AG04450 (cell line): ENCODE results near the gene PEX19. TPM values are rescaled to one million over a fixed set of nuclear protein-coding genes. Genes with fewer than 3 reads are reported as not detected.
A peak's percentile ranks its signal among the peaks of the same experiment; 100 is the strongest.

Source experiments
- CTCF ChIA-PET: fragments of 300-600, 350-600 bp; formaldehyde crosslinking; extraction: SDS; loops from one replicate; lab custom pipeline; 2022; ENCODE audit warnings: antibody characterized with exemption, inconsistent platforms; lab: Charles Lee
- POLR2A ChIA-PET: fragments of 350-600 bp; formaldehyde crosslinking; extraction: SDS; loops from one replicate; lab custom pipeline; 2021; ENCODE audit warnings: antibody characterized with exemption, inconsistent platforms; lab: Yijun Ruan, JAX
- DNase-seq: peaks from one replicate; pipeline ENCODE4 v3.0.0-alpha.2; 2011; ENCODE audit warnings: low read depth, low spot score
- H3K27ac ChIP-seq: one replicate; pipeline ENCODE4 v1.5.1; 2012; ENCODE audit warnings: low read depth, low read length, control low read depth
- H3K27me3 ChIP-seq: one replicate; pipeline ENCODE4 v1.6.0; 2012; ENCODE audit warnings: low read length; ENCODE audit not compliant: control insufficient read depth, insufficient read depth
- H3K4me3 ChIP-seq: 2 replicates; pipeline ENCODE4 v1.5.1; 2011; ENCODE audit warnings: mild to moderate bottlenecking, low read depth, low read length, control low read depth
- H3K9me3 ChIP-seq: 2 replicates; pipeline ENCODE4 v1.5.1; 2012; ENCODE audit warnings: low read length; ENCODE audit not compliant: control insufficient read depth, insufficient read depth
- CTCF ChIP-seq: IDR thresholded peaks from 2 replicates; pipeline ENCODE4 v1.5.1; 2011; ENCODE audit warnings: low read depth, low read length, control low read depth, inconsistent platforms
- polyA plus RNA-seq: library from polyadenylated mRNA; depleted of rRNA; stranded (reverse); fragments of >200 nt; gene quantifications from 2 replicates; pipeline ENCODE4 v1.2.3, GENCODE V29; 2011

Gene PEX19
- polyA plus RNA-seq, 1 experiment = 87.5 TPM

DNA sequence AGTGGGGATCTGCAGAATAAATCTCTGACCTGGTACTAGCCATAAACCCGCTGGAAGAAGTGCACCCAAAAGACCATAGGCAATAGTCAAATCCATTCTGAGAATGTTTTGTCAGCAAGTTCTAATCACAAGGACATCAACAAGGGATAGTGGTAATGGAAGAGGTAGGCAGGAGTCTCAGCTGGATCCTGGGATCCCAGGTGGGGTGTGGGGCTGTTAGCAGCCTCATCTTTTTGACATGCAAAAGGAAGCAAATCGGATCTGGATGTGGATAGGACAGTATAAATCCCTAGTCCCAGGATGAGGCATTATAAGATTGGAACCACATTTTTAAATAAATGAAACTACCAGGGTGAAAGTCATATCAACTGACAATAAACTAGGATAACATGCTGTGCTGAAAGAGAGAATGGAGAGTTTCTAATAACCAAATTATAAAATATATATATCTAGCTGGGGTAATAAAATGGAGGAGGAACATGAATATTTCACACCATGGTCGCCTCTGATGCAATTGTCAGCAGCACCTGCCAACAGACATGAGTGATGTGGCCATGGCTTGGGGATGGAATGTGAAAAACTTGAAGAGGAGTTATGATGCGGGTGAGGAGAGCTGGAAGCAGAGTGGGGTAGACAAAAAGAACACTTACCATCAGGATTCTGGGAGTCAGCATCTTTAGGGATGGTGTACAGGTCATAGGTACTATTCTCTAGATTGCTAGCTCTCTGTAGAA lies 23.7 kb upstream of the PEX19 start:
- DNase-seq = no peak
- H3K4me3 ChIP-seq = no peak overlapping the region
- POLR2A ChIA-PET = interaction anchor here (0.6 to 0.7 kb wide), 2 partner anchors 27 to 33 kb away, joined by 3 read pairs; no protein-coding TSS in a partner anchor
- H3K27ac ChIP-seq = no peak overlapping the region
- no peaks in the 10 kb centered on the region for H3K9me3 ChIP-seq
- TF ChIP-seq CTCF = no peak
- H3K27me3 ChIP-seq = no peaks in the 10 kb centered on the region
- CTCF ChIA-PET = interaction anchor here (0.7 to 5.8 kb wide), 3 partner anchors 16 to 115 kb away, joined by 5 to 43 read pairs (median 5); no protein-coding TSS in a partner anchor

- no peaks in the 10 kb centered on the region for H3K27me3 ChIP-seq
- no peak for DNase-seq
- POLR2A ChIA-PET = no interaction called here
- TF ChIP-seq CTCF = no peak
- H3K9me3 ChIP-seq = no peaks in the 10 kb centered on the region
- H3K4me3 ChIP-seq = no peak overlapping the region
- H3K27ac ChIP-seq = peak overlapping the region; percentile 25
- CTCF ChIA-PET = interaction anchor here (1.5 to 5.8 kb wide), 3 partner anchors 15 to 114 kb away, joined by 4 to 43 read pairs (median 5); no protein-coding TSS in a partner anchor
Observed at GRCh38 chr1:160307118-160307791, 22.3 kb upstream of the PEX19 start.

DNA sequence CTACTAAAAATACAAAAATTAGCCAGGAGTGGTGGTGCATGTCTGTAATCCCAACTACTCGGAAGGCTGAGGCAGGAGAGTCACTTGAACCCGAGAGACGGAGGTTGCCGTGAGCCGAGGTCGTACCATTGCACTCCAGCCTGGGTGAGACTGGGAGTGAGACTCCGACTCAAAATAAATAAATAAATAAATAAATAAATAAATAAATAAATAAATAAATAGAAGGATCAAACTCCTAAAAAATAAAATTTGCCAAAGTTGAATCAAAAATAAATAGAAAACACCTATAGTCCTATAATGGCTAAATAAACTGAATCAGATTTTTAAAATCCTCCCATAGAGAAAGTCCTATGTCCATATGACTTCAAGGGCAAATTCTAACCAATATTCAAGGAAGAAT lies 15.2 kb upstream of the PEX19 start:
- no peaks in the 10 kb centered on the region for H3K27me3 ChIP-seq
- no peak for TF ChIP-seq CTCF
- no peak overlapping the region for H3K4me3 ChIP-seq
- DNase-seq = no peak
- no peak overlapping the region for H3K27ac ChIP-seq
- CTCF ChIA-PET = interaction anchor here (5.1 kb wide), 1 partner anchor 8 kb away, joined by 60 read pairs; no protein-coding TSS in a partner anchor
- H3K9me3 ChIP-seq = no peaks in the 10 kb centered on the region
- POLR2A ChIA-PET = no interaction called here

DNA sequence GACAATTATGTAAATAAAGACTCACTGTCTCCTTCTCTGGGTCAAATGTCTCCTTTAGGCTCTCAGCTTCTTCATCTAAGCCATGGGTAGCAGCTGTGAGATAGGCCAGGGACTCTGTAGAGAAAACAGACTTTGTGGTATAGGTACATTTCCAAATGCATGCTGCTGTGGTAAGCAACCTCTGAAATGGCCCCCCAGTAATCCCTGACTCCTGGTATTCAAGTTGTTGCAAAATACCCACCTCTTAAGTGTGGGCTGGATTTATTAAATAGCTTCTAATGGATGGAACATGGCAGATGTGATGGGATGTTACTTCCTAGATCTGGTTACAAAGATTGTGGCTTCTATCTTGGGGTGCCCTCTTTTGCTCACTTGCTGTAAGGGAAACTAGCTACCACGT lies 11.1 kb upstream of the PEX19 start:
- Histone ChIP-seq H3K27me3 (no peaks in the 10 kb centered on the region), H3K9me3 (no peaks in the 10 kb centered on the region), H3K27ac (no peak overlapping the region), H3K4me3 (no peak overlapping the region)
- no peak for DNase-seq
- CTCF ChIA-PET = interaction anchor here (11.5 kb wide), 1 partner anchor 105 kb away, joined by 175 read pairs; the partner anchor contains the start of gene CASQ1
- POLR2A ChIA-PET = no interaction called here
- TF ChIP-seq CTCF = no peak
